Measurements from ENCODE around the gene NPIPB9. TPM values are rescaled to one million over a fixed set of nuclear protein-coding genes. Genes with fewer than 3 reads are reported as not detected.
"Not testable (repeated sequence)": the region's sequence is repeated elsewhere in the genome, so short reads cannot be mapped to it uniquely, and the experiment has no call there.

Gene NPIPB9
- polyA plus RNA-seq, 6 donors from 2014 or later, result 0.29 to 1.1 (median 0.64) TPM; not detected in 1

- H3K36me3 Mint-ChIP-seq; DNase-seq; H3K4me1 Mint-ChIP-seq; H3K27me3 Mint-ChIP-seq; ATAC-seq (ENCODE audit: low read depth in 2 of 2); H3K9me3 Mint-ChIP-seq; H3K4me3 Mint-ChIP-seq; H3K27ac Mint-ChIP-seq: not testable (repeated sequence)
Observed at GRCh38 chr16:28781697-28782096, 30.1 kb downstream of the NPIPB9 start.

DNA sequence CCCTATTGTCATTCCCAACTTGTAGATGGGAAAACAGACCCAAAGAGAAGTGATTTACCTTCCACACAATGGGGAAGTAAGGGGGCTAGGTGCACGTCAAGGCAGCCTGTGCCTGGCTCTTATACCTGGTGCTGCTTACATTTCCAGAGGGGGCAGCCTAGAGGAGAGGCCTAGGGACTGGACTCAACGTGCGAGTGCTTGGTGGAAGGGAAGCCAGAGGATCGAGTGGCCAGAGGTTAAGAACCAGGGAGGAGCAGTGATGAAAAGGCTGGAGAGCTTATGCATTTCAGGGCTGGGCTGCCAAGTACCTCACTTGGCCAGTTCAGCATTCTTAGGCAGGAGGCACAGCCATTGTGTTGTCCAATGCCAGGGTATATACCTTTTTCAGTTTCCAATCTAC, 30.8 kb downstream of the NPIPB9 start:
- not testable (repeated sequence) for H3K4me1 Mint-ChIP-seq; DNase-seq; H3K4me3 Mint-ChIP-seq; H3K27ac Mint-ChIP-seq; H3K36me3 Mint-ChIP-seq; ATAC-seq (ENCODE audit: low read depth in 2 of 2); H3K27me3 Mint-ChIP-seq; H3K9me3 Mint-ChIP-seq

GRCh38 chr16:28802235-28803019, 50.8 kb downstream of the NPIPB9 start:
- H3K27me3 Mint-ChIP-seq, H3K36me3 Mint-ChIP-seq, H3K9me3 Mint-ChIP-seq, H3K4me1 Mint-ChIP-seq: not testable (repeated sequence)
- ATAC-seq (ENCODE audit: low read depth in 2 of 2), result peak; percentile 84 to 86
- DNase-seq, result peak; percentile 56
- Mint-ChIP-seq H3K27ac (peak overlapping the region in 1 of 6 donors; percentile 91), H3K4me3 (peak overlapping the region; percentile 51 to 87 (median 78))

- H3K27ac Mint-ChIP-seq; H3K36me3 Mint-ChIP-seq; H3K9me3 Mint-ChIP-seq; H3K27me3 Mint-ChIP-seq; ATAC-seq (ENCODE audit: low read depth in 2 of 2); H3K4me1 Mint-ChIP-seq; DNase-seq; H3K4me3 Mint-ChIP-seq: not testable (repeated sequence)
Observed at GRCh38 chr16:28807445-28808120, 56.0 kb downstream of the NPIPB9 start.

DNA sequence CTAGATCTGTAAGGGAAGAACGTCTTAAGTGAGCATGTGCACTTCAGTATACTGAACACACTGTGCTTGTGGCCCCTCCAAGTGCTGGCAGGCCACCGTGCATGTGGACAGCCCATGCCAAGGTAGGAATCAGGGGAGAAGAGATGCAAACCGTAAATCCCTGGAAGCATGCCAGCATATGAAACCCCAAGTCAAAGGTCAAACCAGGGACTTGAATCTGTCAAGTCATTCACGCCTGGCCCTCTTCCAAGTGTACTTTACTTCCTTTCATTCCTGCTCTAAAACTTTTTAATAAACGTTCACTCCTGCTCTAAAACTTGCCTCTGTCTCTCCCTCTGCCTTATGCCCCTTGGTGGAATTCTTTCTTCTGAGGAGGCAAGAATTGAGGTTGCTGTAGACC, 68.4 kb downstream of the NPIPB9 start:
- H3K27ac Mint-ChIP-seq, result no peak overlapping the region
- no peak for DNase-seq
- H3K36me3 Mint-ChIP-seq, result no peaks in the 10 kb centered on the region
- no peak for ATAC-seq (ENCODE audit: low read depth in 2 of 2)
- H3K4me3 Mint-ChIP-seq, result peak overlapping the region in 2 of 8 donors; percentile 51 to 66
- peaks cover 13 to 18% (median 15%) of the 10 kb centered on the region in 3 donors for H3K4me1 Mint-ChIP-seq
- no peaks in the 10 kb centered on the region for H3K27me3 Mint-ChIP-seq
- H3K9me3 Mint-ChIP-seq, result peaks cover 0 to 4% (median 0%) of the 10 kb centered on the region in 7 donors

DNA sequence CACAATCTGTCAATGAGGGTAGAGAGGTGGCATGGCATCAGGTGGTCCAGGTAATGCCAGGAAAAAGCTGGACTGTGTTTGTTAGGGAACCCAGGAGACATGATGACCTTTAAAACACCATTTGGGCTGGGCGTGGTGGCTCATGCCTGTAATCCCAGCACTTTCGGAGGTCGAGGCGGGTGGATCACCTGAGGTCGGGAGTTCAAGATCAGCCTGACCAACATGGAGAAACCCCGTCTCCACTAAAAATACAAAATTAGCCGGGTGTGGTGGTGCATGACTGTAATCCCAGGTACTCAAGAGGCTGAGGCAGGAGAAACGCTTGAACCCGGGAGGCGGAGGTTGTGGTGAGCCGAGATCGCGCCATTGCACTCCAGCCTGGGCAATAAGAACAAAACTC, 69.0 kb downstream of the NPIPB9 start:
- H3K36me3 Mint-ChIP-seq; ATAC-seq (ENCODE audit: low read depth in 2 of 2); DNase-seq; H3K27me3 Mint-ChIP-seq; H3K9me3 Mint-ChIP-seq: not testable (repeated sequence)
- H3K27ac Mint-ChIP-seq, result peak overlapping the region in 3 of 6 donors; percentile 19 to 53 (median 47)
- H3K4me3 Mint-ChIP-seq, result peak overlapping the region in 4 of 8 donors; percentile 18 to 87 (median 40)
- H3K4me1 Mint-ChIP-seq, result peaks cover 17 to 24% (median 21%) of the 10 kb centered on the region in 3 donors

- no peak for ATAC-seq (ENCODE audit: low read depth in 2 of 2)
- Mint-ChIP-seq H3K9me3 (no peaks in the 10 kb centered on the region), H3K27ac (peak overlapping the region; percentile 69 to 99 (median 92)), H3K27me3 (no peaks in the 10 kb centered on the region), H3K4me1 (peaks cover 26 to 35% (median 35%) of the 10 kb centered on the region in 3 donors), H3K4me3 (peak overlapping the region; percentile 85 to 98 (median 90)), H3K36me3 (peaks cover 7 to 9% of the 10 kb centered on the region in 2 donors)
- no peak for DNase-seq
Observed at GRCh38 chr16:28821874-28822519, 70.4 kb downstream of the NPIPB9 start.

Other genes starting within 250 kb of the NPIPB9 start
- gene IL27, start 245.0 kb upstream of the NPIPB9 start, polyA plus RNA-seq (ENCODE audit: low read depth in 6 of 6), result not detected
- not detected for gene NUPR1, start 212.8 kb upstream of the NPIPB9 start, polyA plus RNA-seq (ENCODE audit: low read depth in 6 of 6)
- gene SGF29, start 197.9 kb upstream of the NPIPB9 start, polyA plus RNA-seq (ENCODE audit: low read depth in 6 of 6), result 10 to 100 TPM; 35.1 to 66.2 (median 50.2) TPM
- gene SULT1A2, start 154.7 kb upstream of the NPIPB9 start, polyA plus RNA-seq (ENCODE audit: low read depth in 6 of 6), result under 1 TPM in 1 of 6 donors, not detected in 5; 0.20 TPM
- 1 to 10 TPM in 3 of 6 donors, under 1 TPM in 2, not detected in 1; 0.90 to 3.6 (median 1.2) TPM for gene SULT1A1, start 141.7 kb upstream of the NPIPB9 start, polyA plus RNA-seq (ENCODE audit: low read depth in 6 of 6)
- not detected for gene NPIPB8, start 113.7 kb upstream of the NPIPB9 start, polyA plus RNA-seq (ENCODE audit: low read depth in 6 of 6)
- 100 to 1,000 TPM; 140 to 243 (median 203) TPM for gene EIF3C, start 40.3 kb upstream of the NPIPB9 start, polyA plus RNA-seq (ENCODE audit: low read depth in 6 of 6)
- 10 to 100 TPM in 5 of 6 donors, 1 to 10 TPM in 1; 3.6 to 38.2 (median 20.0) TPM for gene ATXN2L, start 71.2 kb downstream of the NPIPB9 start, polyA plus RNA-seq (ENCODE audit: low read depth in 6 of 6)
- gene TUFM, start 94.6 kb downstream of the NPIPB9 start, polyA plus RNA-seq (ENCODE audit: low read depth in 6 of 6), result 100 to 1,000 TPM; 123 to 231 (median 129) TPM
- 1 to 10 TPM in 5 of 6 donors, under 1 TPM in 1; 1.00 to 4.7 (median 2.7) TPM for gene SH2B1, start 112.1 kb downstream of the NPIPB9 start, polyA plus RNA-seq (ENCODE audit: low read depth in 6 of 6)
- not detected for gene ATP2A1, start 126.7 kb downstream of the NPIPB9 start, polyA plus RNA-seq (ENCODE audit: low read depth in 6 of 6)
- 10 to 100 TPM in 5 of 6 donors, 1 to 10 TPM in 1; 6.9 to 40.4 (median 21.2) TPM for gene RABEP2, start 173.5 kb downstream of the NPIPB9 start, polyA plus RNA-seq (ENCODE audit: low read depth in 6 of 6)
- gene CD19, start 180.2 kb downstream of the NPIPB9 start, polyA plus RNA-seq (ENCODE audit: low read depth in 6 of 6), result 100 to 1,000 TPM; 280 to 597 (median 354) TPM
- 10 to 100 TPM; 17.8 to 32.2 (median 24.2) TPM for gene NFATC2IP, start 199.2 kb downstream of the NPIPB9 start, polyA plus RNA-seq (ENCODE audit: low read depth in 6 of 6)
- 10 to 100 TPM; 11.4 to 29.9 (median 19.0) TPM for gene SPNS1, start 223.0 kb downstream of the NPIPB9 start, polyA plus RNA-seq (ENCODE audit: low read depth in 6 of 6)
- gene LAT, start 233.3 kb downstream of the NPIPB9 start, polyA plus RNA-seq (ENCODE audit: low read depth in 6 of 6), result 1 to 10 TPM in 4 of 6 donors, under 1 TPM in 2; 0.29 to 3.7 (median 1.6) TPM

Data from naive B cell (primary cell).